H1 (cell line): ENCODE results near the gene MAGIX. TPM values are rescaled to one million over a fixed set of nuclear protein-coding genes. Genes with fewer than 3 reads are reported as not detected.
"Not testable (repeated sequence)": the region's sequence is repeated elsewhere in the genome, so short reads cannot be mapped to it uniquely, and the experiment has no call there.

Experiments
- CTCF ChIA-PET: fragments of 300-600 bp; sonication (Branson Sonifier 250); formaldehyde crosslinking; loops from one replicate; lab custom pipeline; 2021; ENCODE audit not compliant: partially characterized antibody; lab: Charles Lee
- POLR2A ChIA-PET: fragments of 300-600 bp; sonication (Branson Sonifier 250); formaldehyde crosslinking; loops from one replicate; lab custom pipeline; 2021; ENCODE audit warnings: inconsistent platforms; ENCODE audit not compliant: partially characterized antibody; lab: Charles Lee
- DNase-seq, 2 experiments: peaks; one replicate each; pipeline versions ENCODE4 v3.0.0 to v3.0.0-alpha.2; 2010 to 2022; ENCODE audit warnings: low spot score in 2 of 2, low read depth in 1 of 2, mixed read lengths in 1 of 2
- FAIRE-seq: peaks from 2 replicates; lab custom pipeline; 2011; peaks lifted over from hg19 to GRCh38; lab: Jason Lieb, UNC
- H2AFZ ChIP-seq: 2 replicates; pipeline ENCODE4 v1.8.1; 2012; ENCODE audit warnings: low read length, inconsistent platforms
- H2AK5ac ChIP-seq: 2 replicates; pipeline ENCODE4 v1.6.1; 2013; ENCODE audit warnings: low read depth, low read length
- H2BK120ac ChIP-seq: replicated peaks from 2 replicates; pipeline ENCODE3; 2013; ENCODE audit warnings: low read depth, low read length, inconsistent platforms
- H2BK12ac ChIP-seq: 2 replicates; pipeline ENCODE4 v1.6.1; 2013; ENCODE audit warnings: low read depth, low read length
- H2BK15ac ChIP-seq: 2 replicates; pipeline ENCODE4 v1.6.1; 2013; ENCODE audit warnings: low read length
- H2BK20ac ChIP-seq: 2 replicates; pipeline ENCODE4 v1.6.1; 2013; ENCODE audit warnings: low read length
- H2BK5ac ChIP-seq: 2 replicates; pipeline ENCODE4 v1.6.1; 2013; ENCODE audit warnings: low read depth, low read length
- H3K14ac ChIP-seq: 2 replicates; pipeline ENCODE4 v1.6.1; 2013; ENCODE audit warnings: inconsistent platforms; ENCODE audit not compliant: insufficient read length
- H3K18ac ChIP-seq: 2 replicates; pipeline ENCODE4 v1.6.1; 2013; ENCODE audit warnings: low read length; ENCODE audit errors: extremely low read depth
- H3K23ac ChIP-seq: 2 replicates; pipeline ENCODE4 v1.6.1; 2013; ENCODE audit warnings: inconsistent platforms; ENCODE audit not compliant: insufficient read length
- H3K23me2 ChIP-seq: 2 replicates; pipeline ENCODE4 v1.6.1; 2013; ENCODE audit warnings: low read depth, low read length
- H3K27ac ChIP-seq: 2 replicates; pipeline ENCODE4 v1.6.1; 2011; ENCODE audit warnings: low read depth, low read length, inconsistent platforms
- H3K27me3 ChIP-seq, 4 experiments: replicated peaks in 1 of 4; 1 replicate in 1 of 4; 2 replicates in 3 of 4; pipeline versions ENCODE4 v1.6.1 to v1.8.1; 2011 to 2013; ENCODE audit warnings: low read length in 3 of 4, mild to moderate bottlenecking in 3 of 4, inconsistent platforms in 2 of 4, mixed read lengths in 2 of 4, moderate library complexity in 1 of 4; ENCODE audit not compliant: control insufficient read depth in 3 of 4, insufficient read depth in 3 of 4; ENCODE audit errors: extremely low read depth in 1 of 4
- H3K36me3 ChIP-seq, 4 experiments: 2 replicates each; pipeline versions ENCODE4 v1.6.1 to v1.8.1; 2011 to 2013; ENCODE audit warnings: mild to moderate bottlenecking in 4 of 4, low read length in 3 of 4, moderate library complexity in 2 of 4, control low read depth in 1 of 4, inconsistent platforms in 1 of 4; ENCODE audit not compliant: insufficient read depth in 4 of 4, control insufficient read depth in 2 of 4
- H3K4ac ChIP-seq: replicated peaks from 2 replicates; pipeline ENCODE3; 2013; ENCODE audit warnings: low read length, low read depth, mixed read lengths, inconsistent platforms; ENCODE audit not compliant: insufficient read length
- H3K4me1 ChIP-seq, 4 experiments: replicated peaks in 1 of 4; 1 replicate in 1 of 4; 2 replicates in 3 of 4; pipeline versions ENCODE4 v1.6.1 to v1.8.1; 2011 to 2013; ENCODE audit warnings: low read length in 3 of 4, inconsistent platforms in 2 of 4, mixed read lengths in 1 of 4; ENCODE audit not compliant: insufficient read depth in 4 of 4, control insufficient read depth in 3 of 4
- H3K4me2 ChIP-seq, 2 experiments: 2 replicates each; pipeline versions ENCODE4 v1.6.1 to v1.8.1; 2011 to 2013; ENCODE audit warnings: low read depth in 2 of 2, low read length in 2 of 2, control low read depth in 1 of 2, inconsistent platforms in 1 of 2, mild to moderate bottlenecking in 1 of 2; ENCODE audit not compliant: insufficient read depth in 1 of 2
- H3K4me3 ChIP-seq, 4 experiments: fragments of 200-600, 300-600 bp in 1 of 4; sonication (generic), shearing (Covaris generic), sonication (Bioruptor Twin) in 1 of 4; 2 replicates each; pipeline versions ENCODE4 v1.5.1 to v1.8.1; 2011 to 2016; ENCODE audit warnings: low read length in 4 of 4, low read depth in 3 of 4, control low read depth in 2 of 4, inconsistent platforms in 2 of 4, mild to moderate bottlenecking in 2 of 4, mixed read lengths in 1 of 4, moderate library complexity in 1 of 4; ENCODE audit not compliant: insufficient read depth in 2 of 4; ENCODE audit errors: extremely low read depth in 1 of 4
- H3K56ac ChIP-seq: replicated peaks from 2 replicates; pipeline ENCODE3; 2013; ENCODE audit warnings: low read depth, mild to moderate bottlenecking, mixed read lengths, low read length, inconsistent platforms; ENCODE audit not compliant: insufficient read length
- H3K79me1 ChIP-seq: 2 replicates; pipeline ENCODE4 v1.6.1; 2013; ENCODE audit warnings: low read depth, low read length, control low read depth
- H3K79me2 ChIP-seq, 2 experiments: 2 replicates each; pipeline versions ENCODE4 v1.6.1 to v1.8.1; 2012 to 2013; ENCODE audit warnings: low read length in 2 of 2, mild to moderate bottlenecking in 2 of 2, inconsistent platforms in 1 of 2; ENCODE audit not compliant: insufficient read depth in 2 of 2, control insufficient read depth in 1 of 2
- H3K9ac ChIP-seq, 4 experiments: replicated peaks in 1 of 4; 1 replicate in 1 of 4; 2 replicates in 3 of 4; pipeline versions ENCODE4 v1.6.1 to v1.8.1; 2011 to 2013; ENCODE audit warnings: low read depth in 3 of 4, low read length in 3 of 4, control low read depth in 2 of 4, mild to moderate bottlenecking in 2 of 4, moderate library complexity in 2 of 4, inconsistent platforms in 1 of 4; ENCODE audit errors: extremely low read depth in 1 of 4
- H3K9me3 ChIP-seq, 2 experiments: 2 replicates each; pipeline versions ENCODE4 v1.6.1 to v1.8.1; 2012 to 2013; ENCODE audit warnings: mild to moderate bottlenecking in 2 of 2, moderate library complexity in 2 of 2, control low read depth in 1 of 2, inconsistent platforms in 1 of 2, low read depth in 1 of 2, low read length in 1 of 2, mixed read lengths in 1 of 2; ENCODE audit not compliant: insufficient read depth in 2 of 2
- H4K20me1 ChIP-seq, 2 experiments: replicated peaks in 1 of 2; 2 replicates each; pipeline versions ENCODE3 to v1.8.1; 2011 to 2013; ENCODE audit warnings: inconsistent platforms in 2 of 2, low read length in 2 of 2, mild to moderate bottlenecking in 1 of 2; ENCODE audit not compliant: insufficient read depth in 2 of 2, control insufficient read depth in 1 of 2
- H4K5ac ChIP-seq: 2 replicates; pipeline ENCODE4 v1.6.1; 2013; ENCODE audit warnings: low read length, low read depth, mixed read lengths, inconsistent platforms; ENCODE audit not compliant: insufficient read length
- H4K8ac ChIP-seq: 2 replicates; pipeline ENCODE4 v1.8.0; 2013; ENCODE audit warnings: mild to moderate bottlenecking, moderate library complexity, low read length, inconsistent platforms; ENCODE audit not compliant: insufficient read depth; ENCODE audit errors: extremely low read depth
- H4K91ac ChIP-seq: replicated peaks from 2 replicates; pipeline ENCODE3; 2013; ENCODE audit warnings: low read length, mixed read lengths, inconsistent platforms; ENCODE audit not compliant: insufficient read length
- RAD21 ChIP-seq, 2 experiments: IDR thresholded peaks in 1 of 2; conservative IDR thresholded peaks in 1 of 2; 2 replicates each; pipeline ENCODE4 v1.6.1; 2011; ENCODE audit warnings: low read depth in 2 of 2, low read length in 2 of 2, improper control_type of control experiment in 1 of 2, inconsistent platforms in 1 of 2, mild to moderate bottlenecking in 1 of 2, moderate library complexity in 1 of 2
- WGBS, 2 experiments: shearing (Covaris generic) in 1 of 2; methylation state at CpG; one replicate each; pipeline versions ENCODE4 v1.1.6 to v1.1.7; 2013 to 2015; ENCODE audit warnings: low lambda C conversion rate in 2 of 2, mixed read lengths in 2 of 2, inconsistent platforms in 1 of 2, low coverage in 1 of 2, missing lambda C conversion rate in 1 of 2; ENCODE audit not compliant: insufficient replicate concordance in 2 of 2, insufficient coverage in 1 of 2, insufficient read length in 1 of 2; ENCODE audit errors: extremely low coverage in 1 of 2, missing lambda C conversion rate in 1 of 2; 5-methylcytosine and 5-hydroxymethylcytosine counted together
- polyA plus RNA-seq, 7 experiments: library from polyadenylated mRNA; depleted of rRNA in 3 of 7; stranded (reverse) in 5 of 7; unstranded in 2 of 7; fragments of >200 nt in 5 of 7; fragments of 200-250 nt in 2 of 7; gene quantifications; 1 replicate in 5 of 7; 2 replicates in 1 of 7; 4 replicates in 1 of 7; pipeline versions ENCODE4 v1.2.1 to v1.2.3, GENCODE V29; 2011 to 2013; ENCODE audit warnings: missing spikeins in 2 of 7, mixed read lengths in 2 of 7
- total RNA-seq: library from RNA; stranded (reverse); fragmentation: NEBNext Ultra II Directional; extraction: Animal tissue kit (Norgen Biotek cat#: 25700); gene quantifications from 2 replicates; pipeline ENCODE4 v1.2.1, GENCODE V29; 2021
- TF ChIP-seq, protein P1 (sequence below), 3 experiments: IDR thresholded peaks; 1 replicate in 2 of 3; 2 replicates in 1 of 3; pipeline versions ENCODE4 v1.5.1 to v1.6.1; 2011; ENCODE audit warnings: low read length in 3 of 3, mild to moderate bottlenecking in 3 of 3, inconsistent platforms in 2 of 3, low read depth in 1 of 3, moderate library complexity in 1 of 3; ENCODE audit not compliant: insufficient read depth in 1 of 3; ENCODE audit errors: control extremely low read depth in 1 of 3

MAGIX gene
- total and polyA plus RNA-seq, 2 of the 8 experiments (the other 6 are each of a cell fraction or from before 2014, with no cell fraction given) = 0.37 to 1.1 TPM

DNA sequence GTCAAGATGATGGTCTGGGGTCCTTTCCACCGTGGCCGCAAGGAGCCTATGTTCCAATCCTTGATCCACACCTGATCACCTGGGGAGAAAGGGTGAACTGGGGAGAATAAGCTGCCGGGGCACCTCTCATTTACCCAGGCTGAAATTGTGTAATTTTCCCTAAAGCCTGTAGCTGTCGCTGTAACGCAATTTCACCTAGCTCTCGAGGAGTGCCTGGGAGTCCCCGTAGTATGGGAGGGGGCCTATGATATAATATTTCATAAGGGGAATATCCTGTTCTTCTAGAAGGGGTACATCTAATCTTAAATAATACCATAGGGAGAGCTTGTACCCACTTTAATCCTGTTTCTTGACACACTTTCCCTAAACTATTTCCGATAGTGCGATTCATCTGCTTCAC, 20.3 kb upstream of the MAGIX start:
- not testable (repeated sequence) for DNase-seq
- peak; percentile 92 for FAIRE-seq

More for the DNA sequence above, 20.3 kb upstream of the MAGIX start:
- H2BK12ac ChIP-seq, H3K9ac ChIP-seq, H4K20me1 ChIP-seq, H3K36me3 ChIP-seq, H2AK5ac ChIP-seq, H2BK20ac ChIP-seq, H3K56ac ChIP-seq, H4K8ac ChIP-seq, H3K4me3 ChIP-seq, H3K4ac ChIP-seq, H3K14ac ChIP-seq, H3K27ac ChIP-seq, H4K91ac ChIP-seq, H3K18ac ChIP-seq, H2BK5ac ChIP-seq, H3K4me1 ChIP-seq, H3K23me2 ChIP-seq, H2AFZ ChIP-seq, H3K23ac ChIP-seq, H2BK120ac ChIP-seq, H3K79me1 ChIP-seq, H4K5ac ChIP-seq, H3K4me2 ChIP-seq, H2BK15ac ChIP-seq, H3K9me3 ChIP-seq, H3K79me2 ChIP-seq, H3K27me3 ChIP-seq: not testable (repeated sequence)
- POLR2A ChIA-PET = interaction anchor here (0.6 kb wide), 1 partner anchor 22 kb away, joined by 3 read pairs; no protein-coding TSS in a partner anchor
- peak; percentile 38 to 55; a peak in 3 of 4 replicates for TF ChIP-seq RAD21 (IDR thresholded peaks at IDR 0.05 in 1 of 2, conservative IDR thresholded peaks at IDR 0.05 in 1 of 2; ENCODE audit: low read depth in 2 of 2, low read length in 2 of 2)
- TF ChIP-seq, protein P1, sequence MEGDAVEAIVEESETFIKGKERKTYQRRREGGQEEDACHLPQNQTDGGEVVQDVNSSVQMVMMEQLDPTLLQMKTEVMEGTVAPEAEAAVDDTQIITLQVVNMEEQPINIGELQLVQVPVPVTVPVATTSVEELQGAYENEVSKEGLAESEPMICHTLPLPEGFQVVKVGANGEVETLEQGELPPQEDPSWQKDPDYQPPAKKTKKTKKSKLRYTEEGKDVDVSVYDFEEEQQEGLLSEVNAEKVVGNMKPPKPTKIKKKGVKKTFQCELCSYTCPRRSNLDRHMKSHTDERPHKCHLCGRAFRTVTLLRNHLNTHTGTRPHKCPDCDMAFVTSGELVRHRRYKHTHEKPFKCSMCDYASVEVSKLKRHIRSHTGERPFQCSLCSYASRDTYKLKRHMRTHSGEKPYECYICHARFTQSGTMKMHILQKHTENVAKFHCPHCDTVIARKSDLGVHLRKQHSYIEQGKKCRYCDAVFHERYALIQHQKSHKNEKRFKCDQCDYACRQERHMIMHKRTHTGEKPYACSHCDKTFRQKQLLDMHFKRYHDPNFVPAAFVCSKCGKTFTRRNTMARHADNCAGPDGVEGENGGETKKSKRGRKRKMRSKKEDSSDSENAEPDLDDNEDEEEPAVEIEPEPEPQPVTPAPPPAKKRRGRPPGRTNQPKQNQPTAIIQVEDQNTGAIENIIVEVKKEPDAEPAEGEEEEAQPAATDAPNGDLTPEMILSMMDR (IDR thresholded peaks at IDR 0.05; ENCODE audit: control extremely low read depth in 1 of 3, insufficient read depth in 1 of 3, low read depth in 1 of 3, low read length in 3 of 3) = peak; percentile 32 to 52 (median 48)
- 59% methylated on average over 6 of the region's 9 CpGs; no CpG with 5 or more reads in 1 of the 2 experiments for WGBS, 2 experiments
- CTCF ChIA-PET = interaction anchor here (0.6 to 3.8 kb wide), 20 partner anchors 9 to 676 kb away, joined by 3 to 22 read pairs (median 4); partner anchors contain the start of gene GPKOW
